HL-60 (cell line): ENCODE results near the gene BCL2L12.

ENCODE experiments used
- CTCF ChIP-seq: IDR thresholded peaks from one replicate; pipeline ENCODE4 v1.5.1; 2011; ENCODE audit warnings: low read length, control low read depth, inconsistent platforms; ENCODE audit not compliant: insufficient read depth
- POLR2AphosphoS5 ChIP-seq: IDR thresholded peaks from 2 replicates; pipeline ENCODE4 v1.6.1; 2012; ENCODE audit warnings: low read depth
- REST ChIP-seq: IDR thresholded peaks from 2 replicates; pipeline ENCODE4 v1.6.1; 2012; ENCODE audit warnings: low read depth; ENCODE audit not compliant: insufficient replicate concordance

GRCh38 chr19:49712397-49712859, 46.7 kb downstream of the BCL2L12 start:
- TF ChIP-seq CTCF: no peak
- TF ChIP-seq REST: no peak
- TF ChIP-seq POLR2AphosphoS5: no peak
